NCI-H1417 (cell line): ENCODE data around the gene CDK5RAP2.
"Not testable (repeated sequence)": the region's sequence is repeated elsewhere in the genome, so short reads cannot be mapped to it uniquely, and the experiment has no call there.

Experiments
- DNase-seq, 3 experiments: peaks; one replicate each; lab custom pipeline; 2025; lab: John Stamatoyannopoulos, UW

CDK5RAP2 gene

GRCh38 chr9:120515481-120515880 is 64.5 kb downstream of the CDK5RAP2 start:
- peak in 1 of 3 experiments; percentile 15 for DNase-seq

GRCh38 chr9:120514405-120514804 is 65.6 kb downstream of the CDK5RAP2 start:
- DNase-seq, result no peak

GRCh38 chr9:120513825-120514396 is 66.1 kb downstream of the CDK5RAP2 start:
- DNase-seq, result no peak

GRCh38 chr9:120510816-120511215 is 69.2 kb downstream of the CDK5RAP2 start:
- DNase-seq, result no peak

GRCh38 chr9:120507936-120508510 is 71.9 kb downstream of the CDK5RAP2 start:
- no peak for DNase-seq

- no peak for DNase-seq
Measured at GRCh38 chr9:120505186-120505585, 74.8 kb downstream of the CDK5RAP2 start.

GRCh38 chr9:120500733-120501132 is 79.2 kb downstream of the CDK5RAP2 start:
- no peak for DNase-seq

GRCh38 chr9:120497865-120498264 is 82.1 kb downstream of the CDK5RAP2 start:
- DNase-seq, result not testable (repeated sequence)

GRCh38 chr9:120496438-120496837 is 83.5 kb downstream of the CDK5RAP2 start:
- not testable (repeated sequence) for DNase-seq

GRCh38 chr9:120490888-120491595 is 88.9 kb downstream of the CDK5RAP2 start:
- DNase-seq, result no peak

GRCh38 chr9:120486835-120487234 is 93.1 kb downstream of the CDK5RAP2 start:
- no peak for DNase-seq

- DNase-seq, result peak in 2 of 3 experiments; percentile 14 to 43
Measured at GRCh38 chr9:120486347-120486746, 93.6 kb downstream of the CDK5RAP2 start.

GRCh38 chr9:120485788-120486187 is 94.2 kb downstream of the CDK5RAP2 start:
- no peak for DNase-seq

GRCh38 chr9:120484162-120484561 is 95.8 kb downstream of the CDK5RAP2 start:
- DNase-seq, result no peak

- DNase-seq, result peak in 2 of 3 experiments; percentile 11 to 18
Measured at GRCh38 chr9:120482424-120483186, 97.4 kb downstream of the CDK5RAP2 start.

GRCh38 chr9:120481846-120482245 is 98.1 kb downstream of the CDK5RAP2 start:
- no peak for DNase-seq

- DNase-seq, result no peak
Measured at GRCh38 chr9:120481248-120481647, 98.7 kb downstream of the CDK5RAP2 start.

GRCh38 chr9:120480707-120481106 is 99.3 kb downstream of the CDK5RAP2 start:
- DNase-seq, result peak in 2 of 3 experiments; percentile 67 to 89

- no peak for DNase-seq
Measured at GRCh38 chr9:120478208-120478607, 101.8 kb downstream of the CDK5RAP2 start.

GRCh38 chr9:120477534-120478001 is 102.4 kb downstream of the CDK5RAP2 start:
- DNase-seq, result peak; percentile 1 to 83 (median 54)

- DNase-seq, result no peak
Measured at GRCh38 chr9:120475341-120475740, 104.6 kb downstream of the CDK5RAP2 start.

GRCh38 chr9:120474591-120475243 is 105.2 kb downstream of the CDK5RAP2 start:
- no peak for DNase-seq
